ENCODE data around the gene DHX29.
"Not testable (repeated sequence)": the region's sequence is repeated elsewhere in the genome, so short reads cannot be mapped to it uniquely, and the experiment has no call there.

DHX29 gene

DNA sequence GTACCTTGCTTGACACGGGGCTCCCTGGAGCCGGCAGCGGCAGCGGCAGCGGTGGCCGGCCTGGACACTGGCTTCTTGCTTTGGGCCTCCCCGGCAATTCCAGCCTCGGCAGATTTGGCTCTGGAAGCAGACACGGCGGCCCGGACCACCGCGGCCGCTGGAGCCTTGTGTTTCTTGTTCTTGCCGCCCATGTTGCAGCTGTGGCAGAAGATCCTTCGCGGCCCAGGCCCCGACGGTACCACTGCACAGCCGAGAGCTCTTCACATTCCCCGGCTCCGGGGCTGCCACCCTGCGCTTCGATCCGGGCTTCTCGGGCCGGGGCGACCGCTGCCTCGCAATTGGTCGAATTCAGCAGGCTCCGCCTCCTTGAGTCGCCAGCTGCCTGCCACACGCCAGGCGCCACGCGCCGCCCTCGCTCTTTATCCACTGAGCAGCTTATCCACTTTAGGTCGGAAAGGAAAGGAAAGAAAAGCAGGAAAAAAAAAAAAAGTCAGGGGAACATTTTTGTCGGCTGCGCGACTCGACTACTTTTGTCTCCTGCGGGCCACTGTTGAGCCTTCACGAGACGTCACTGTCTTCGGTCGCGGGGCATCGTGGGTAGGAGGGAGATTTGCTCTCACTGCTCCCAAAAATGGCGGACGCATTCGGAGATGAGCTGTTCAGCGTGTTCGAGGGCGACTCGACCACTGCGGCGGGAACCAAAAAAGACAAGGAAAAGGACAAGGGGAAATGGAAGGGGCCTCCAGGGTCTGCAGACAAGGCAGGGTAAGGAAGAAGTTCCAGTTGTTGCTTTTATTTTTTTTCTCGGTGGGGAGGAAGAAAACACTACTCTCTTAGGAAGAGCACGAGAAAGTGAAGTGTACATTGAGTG, at the start of gene DHX29, which contains the start of gene MTREX:
Gene DHX29, minus strand, starts transcription at position 312 of the 871 bp plus-strand sequence. Its CDS starts 121 bp downstream, at position 191.
Gene MTREX, plus strand, starts transcription at position 607 of the 871 bp plus-strand sequence. Its CDS starts 25 bp downstream, at position 632.
- DNase-seq (ENCODE audit: low read depth) = peak; percentile 78

- no peak for DNase-seq (ENCODE audit: low read depth)
Observed at GRCh38 chr5:55356896-55357295, 49.4 kb upstream of the DHX29 start.

GRCh38 chr5:55350754-55351153, 43.3 kb upstream of the DHX29 start:
- DNase-seq (ENCODE audit: low read depth) = no peak

GRCh38 chr5:55347786-55348185, 40.3 kb upstream of the DHX29 start:
- DNase-seq (ENCODE audit: low read depth) = no peak

- DNase-seq (ENCODE audit: low read depth) = no peak
Observed at GRCh38 chr5:55345327-55345726, 37.8 kb upstream of the DHX29 start.

DNA sequence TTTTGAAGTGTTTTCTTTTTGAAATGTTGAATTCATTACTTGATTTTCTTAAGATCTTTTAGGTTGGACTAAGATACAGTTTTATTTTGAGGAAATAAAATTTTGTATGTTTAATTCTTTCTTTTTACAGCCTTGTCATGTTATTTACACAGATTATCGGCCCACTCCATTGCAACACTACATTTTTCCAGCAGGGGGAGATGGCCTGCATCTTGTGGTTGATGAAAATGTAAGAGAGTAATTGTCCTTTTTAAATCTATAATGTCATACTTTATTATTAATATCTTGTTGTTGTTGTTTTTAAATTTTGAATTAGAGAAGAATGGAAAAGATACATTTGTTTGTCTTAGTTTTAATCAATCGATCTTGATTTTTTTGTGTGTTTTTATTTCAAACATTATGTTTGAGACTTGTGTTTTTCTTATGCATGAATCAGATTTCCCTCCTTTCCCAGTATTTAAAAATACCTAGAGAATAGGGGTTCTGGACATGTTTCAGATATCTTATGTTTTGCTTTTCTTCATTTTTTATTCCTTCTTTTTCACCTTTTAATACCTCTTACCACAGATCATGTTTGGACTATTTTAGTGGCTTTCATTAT, 37.0 kb upstream of the DHX29 start:
- DNase-seq (ENCODE audit: low read depth) = peak; percentile 22

GRCh38 chr5:55343609-55344008, 36.1 kb upstream of the DHX29 start:
- no peak for DNase-seq (ENCODE audit: low read depth)

DNA sequence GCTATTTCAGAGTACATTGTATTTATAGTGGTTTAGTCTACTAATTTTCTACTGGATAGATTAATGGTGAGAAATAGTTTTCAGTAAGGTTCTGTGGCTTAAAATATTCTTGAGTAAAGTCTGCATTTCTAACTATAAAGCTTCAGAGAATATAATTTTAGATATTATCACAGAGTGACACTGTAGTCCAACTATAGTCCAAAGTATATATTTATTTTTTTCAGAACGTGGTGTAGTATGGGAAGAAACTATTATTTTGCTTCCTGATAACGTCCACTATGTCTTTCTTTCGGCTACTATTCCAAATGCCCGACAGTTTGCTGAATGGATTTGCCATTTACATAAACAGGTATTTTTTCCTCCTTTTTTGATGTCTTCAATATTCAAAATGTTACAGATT, 35.6 kb upstream of the DHX29 start:
- DNase-seq (ENCODE audit: low read depth) = no peak

DNA sequence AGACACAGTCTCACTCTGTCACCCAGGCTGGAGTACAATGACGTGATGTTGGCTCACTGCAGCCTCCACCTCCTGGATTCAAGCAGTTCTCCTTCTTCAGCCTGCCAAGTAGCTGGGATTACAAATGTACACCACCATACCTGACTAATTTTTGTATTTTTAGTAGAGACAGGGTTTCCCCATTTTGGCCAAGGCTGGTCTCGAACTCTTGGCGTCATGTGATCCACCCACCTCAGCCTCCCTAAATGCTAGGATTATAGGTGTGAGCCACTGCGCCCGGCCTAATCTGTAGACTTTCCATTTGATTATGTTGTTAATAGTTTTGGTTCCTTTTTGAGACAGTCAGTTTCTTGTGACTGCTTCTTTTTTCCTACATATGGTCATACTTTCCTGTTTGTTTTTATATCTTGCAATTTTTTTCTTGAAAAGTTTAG, 31.3 kb upstream of the DHX29 start:
- no peak for DNase-seq (ENCODE audit: low read depth)

- no peak for DNase-seq (ENCODE audit: low read depth)
Observed at GRCh38 chr5:55338092-55338613, 30.7 kb upstream of the DHX29 start.

DNA sequence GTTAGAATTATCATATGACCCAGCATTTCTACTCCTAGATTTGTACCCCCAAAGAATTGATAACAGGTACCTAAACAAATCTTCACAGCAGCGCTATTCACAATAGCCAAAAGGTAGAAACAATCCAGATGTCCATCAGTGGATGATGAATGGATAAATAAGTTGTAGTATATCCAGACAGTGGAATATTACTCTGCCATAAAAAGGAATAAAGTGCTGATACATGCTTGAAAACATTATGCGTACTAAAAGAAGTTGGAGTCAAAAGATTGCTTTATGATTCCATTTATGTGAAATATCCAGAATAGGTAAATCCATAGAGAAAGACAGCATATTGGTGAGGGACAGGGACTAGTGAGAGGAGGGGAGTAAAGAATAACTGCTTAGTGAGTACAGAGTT, 26.3 kb upstream of the DHX29 start:
- no peak for DNase-seq (ENCODE audit: low read depth)

GRCh38 chr5:55333017-55333416, 25.5 kb upstream of the DHX29 start:
- no peak for DNase-seq (ENCODE audit: low read depth)

- DNase-seq (ENCODE audit: low read depth) = no peak
Observed at GRCh38 chr5:55331321-55331720, 23.8 kb upstream of the DHX29 start.

GRCh38 chr5:55327281-55327680, 19.8 kb upstream of the DHX29 start:
- DNase-seq (ENCODE audit: low read depth) = no peak

- no peak for DNase-seq (ENCODE audit: low read depth)
Observed at GRCh38 chr5:55325621-55326020, 18.1 kb upstream of the DHX29 start.

- no peak for DNase-seq (ENCODE audit: low read depth)
Observed at GRCh38 chr5:55324815-55325418, 17.4 kb upstream of the DHX29 start.

- no peak for DNase-seq (ENCODE audit: low read depth)
Observed at GRCh38 chr5:55324006-55324405, 16.5 kb upstream of the DHX29 start.

DNA sequence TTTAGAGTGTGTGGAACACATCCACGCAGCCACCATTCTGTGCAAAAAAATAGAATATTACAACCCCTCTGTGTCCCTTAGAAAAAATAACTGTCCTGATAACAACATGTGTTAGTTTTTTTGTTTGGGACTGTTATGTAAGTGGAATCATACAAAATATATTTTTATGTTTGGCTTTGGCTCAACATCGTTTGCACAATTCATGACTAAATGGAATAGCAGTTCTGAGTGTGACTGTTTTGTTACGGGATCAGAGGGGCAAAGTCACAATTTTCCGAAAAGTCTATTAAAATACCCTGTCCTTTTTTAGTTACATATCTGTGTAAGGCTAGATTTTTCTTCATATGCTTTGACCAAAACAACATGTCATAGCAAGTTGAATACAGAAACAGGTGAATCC, 13.1 kb upstream of the DHX29 start:
- DNase-seq (ENCODE audit: low read depth) = no peak

GRCh38 chr5:55319491-55319890, 12.0 kb upstream of the DHX29 start:
- no peak for DNase-seq (ENCODE audit: low read depth)

- not testable (repeated sequence) for DNase-seq (ENCODE audit: low read depth)
Observed at GRCh38 chr5:55318237-55318636, 10.7 kb upstream of the DHX29 start.

DNA sequence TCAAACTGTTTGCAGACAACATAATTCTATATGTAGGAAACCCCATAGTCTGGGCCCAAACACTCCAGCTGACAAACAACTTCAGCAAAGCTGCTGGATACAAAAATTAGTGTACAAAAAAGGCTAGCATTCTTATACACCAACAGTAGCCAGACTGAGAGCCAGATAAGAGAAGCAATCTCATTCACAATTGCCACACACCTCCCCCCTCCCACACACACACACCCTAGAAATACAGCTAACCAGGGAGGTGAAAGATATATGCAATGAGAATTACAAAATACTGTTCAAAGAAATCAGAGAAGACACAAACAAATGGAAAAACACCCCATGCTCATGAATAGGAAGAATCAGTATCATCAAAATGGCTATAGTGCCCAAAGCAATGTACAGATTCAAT, 9.3 kb upstream of the DHX29 start:
- no peak for DNase-seq (ENCODE audit: low read depth)

- no peak for DNase-seq (ENCODE audit: low read depth)
Observed at GRCh38 chr5:55316289-55316688, 8.8 kb upstream of the DHX29 start.
